Activated naive CD4-positive, alpha-beta T cell treated with Interleukin-2 at 50 U/mL for 16 hours (primary cell): ENCODE measurements around the gene PRMT5.

ENCODE experiments used
- DNase-seq: peaks from one replicate; pipeline ENCODE4 v3.0.0-alpha.2; 2020

Gene PRMT5

DNA sequence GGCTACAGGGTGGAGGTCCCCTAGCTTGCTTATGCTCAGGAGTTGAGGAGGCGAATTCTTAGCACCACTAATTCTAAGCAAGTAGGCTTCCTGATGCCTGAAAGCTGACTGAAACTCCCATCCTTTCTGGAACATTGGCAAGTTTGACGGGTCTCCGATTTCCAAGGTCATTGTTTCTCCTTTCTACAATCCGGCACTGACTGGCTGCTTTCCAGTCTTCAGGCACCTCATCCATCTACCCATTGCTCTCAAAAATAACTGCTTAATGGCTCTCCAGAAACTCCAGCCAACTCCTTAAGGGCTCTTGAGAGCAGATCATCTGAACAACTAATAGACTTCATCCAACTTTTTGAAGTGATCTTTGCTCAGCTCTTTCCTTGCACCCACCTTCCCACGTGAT is 32.8 kb downstream of the PRMT5 start:
- DNase-seq: no peak

GRCh38 chr14:22895402-22895801 is 33.8 kb downstream of the PRMT5 start:
- no peak for DNase-seq

DNA sequence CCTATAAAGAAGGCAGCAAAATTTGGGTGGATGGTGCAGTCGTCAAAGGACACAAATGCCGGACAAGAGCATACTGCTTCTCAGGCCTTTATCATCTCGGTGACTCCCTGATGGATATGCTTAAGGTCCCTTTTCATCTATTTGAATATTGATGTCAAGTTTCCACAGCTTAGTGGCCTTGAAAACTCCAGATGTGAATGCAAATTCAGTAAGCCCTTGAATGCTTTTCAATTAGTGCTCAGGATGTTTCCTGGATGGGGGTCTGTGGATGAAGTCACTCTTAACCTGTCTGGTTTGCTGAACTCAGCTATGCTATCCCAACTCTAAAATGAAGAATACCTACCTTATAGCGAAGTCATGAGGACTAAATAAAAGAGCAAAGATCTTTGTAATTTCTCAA is 35.5 kb downstream of the PRMT5 start:
- DNase-seq: no peak

GRCh38 chr14:22892488-22892887 is 36.7 kb downstream of the PRMT5 start:
- DNase-seq: no peak

- no peak for DNase-seq
Observed at GRCh38 chr14:22890416-22890815, 38.8 kb downstream of the PRMT5 start.

DNA sequence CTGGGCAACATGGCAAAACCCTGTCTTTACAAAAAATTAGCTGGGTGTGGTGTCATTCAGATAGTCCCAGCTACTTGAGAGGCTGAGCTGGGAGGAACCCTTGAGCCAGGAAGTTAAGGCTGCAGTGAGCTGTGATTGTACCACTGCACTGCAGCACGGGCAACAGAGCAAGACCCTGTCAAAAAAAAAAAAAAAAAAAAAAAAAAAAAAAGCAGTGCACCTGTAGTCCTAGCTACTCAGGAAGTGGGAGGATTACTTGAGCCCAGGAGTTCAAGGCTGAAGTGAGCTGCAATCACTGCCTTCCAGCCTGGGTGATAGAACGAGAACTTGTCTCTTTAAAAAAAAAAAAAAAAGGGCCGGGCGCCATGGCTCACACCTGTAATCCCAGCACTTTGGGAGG is 40.5 kb downstream of the PRMT5 start:
- no peak for DNase-seq

- peak; percentile 62 for DNase-seq
Observed at GRCh38 chr14:22887990-22888378, 41.2 kb downstream of the PRMT5 start.

- peak; percentile 41 for DNase-seq
Observed at GRCh38 chr14:22887260-22887989, 41.8 kb downstream of the PRMT5 start.

DNA sequence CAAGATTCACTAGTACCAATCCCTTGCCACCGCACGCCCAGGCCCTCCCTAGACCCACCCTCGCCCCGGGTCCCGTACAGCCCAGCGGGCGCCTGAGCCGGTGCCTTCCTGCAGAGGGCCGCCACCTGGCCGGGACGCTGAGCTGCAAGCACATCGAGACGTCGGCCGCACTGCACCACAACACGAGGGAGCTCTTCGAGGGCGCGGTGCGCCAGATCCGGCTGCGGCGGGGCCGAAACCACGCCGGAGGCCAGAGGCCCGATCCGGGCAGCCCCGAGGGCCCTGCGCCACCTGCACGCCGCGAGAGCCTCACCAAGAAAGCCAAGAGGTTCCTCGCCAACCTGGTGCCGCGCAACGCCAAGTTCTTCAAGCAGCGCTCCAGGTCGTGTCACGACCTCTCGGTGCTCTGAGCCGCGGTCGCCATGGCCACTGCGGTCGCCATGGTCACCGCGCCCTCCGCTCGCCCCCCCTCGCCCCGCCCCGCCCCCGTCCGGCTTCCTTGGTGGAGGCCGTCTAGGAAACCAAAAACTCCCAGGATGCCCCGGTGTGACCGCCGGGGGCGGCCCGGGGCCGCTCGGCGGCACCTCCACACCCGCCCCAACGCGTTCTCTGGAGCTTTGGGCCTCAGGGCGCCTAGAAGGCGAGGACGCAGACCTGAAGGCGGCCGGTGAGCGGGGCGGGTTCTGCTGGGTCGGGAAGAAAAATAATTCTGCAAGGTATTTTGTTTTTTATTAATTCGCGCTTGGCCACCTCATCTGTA is 42.5 kb downstream of the PRMT5 start:
- peak; percentile 78 for DNase-seq

DNA sequence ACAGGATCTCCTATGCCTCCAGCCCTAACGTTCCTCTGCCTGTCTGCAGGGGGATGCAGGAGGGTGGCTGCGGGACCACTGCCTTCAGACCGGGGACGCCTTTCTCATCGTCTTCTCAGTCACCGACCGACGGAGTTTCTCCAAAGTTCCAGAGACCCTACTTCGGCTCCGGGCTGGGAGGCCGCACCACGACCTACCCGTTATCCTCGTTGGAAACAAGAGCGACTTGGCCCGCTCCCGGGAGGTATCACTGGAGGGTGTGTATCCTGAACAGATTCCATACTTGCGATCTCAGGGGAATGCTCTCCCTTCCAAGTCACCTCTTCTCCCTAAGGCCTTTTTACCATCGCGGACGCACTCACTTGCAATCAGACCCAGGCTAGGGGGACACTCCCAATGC is 43.2 kb downstream of the PRMT5 start:
- DNase-seq: no peak

DNA sequence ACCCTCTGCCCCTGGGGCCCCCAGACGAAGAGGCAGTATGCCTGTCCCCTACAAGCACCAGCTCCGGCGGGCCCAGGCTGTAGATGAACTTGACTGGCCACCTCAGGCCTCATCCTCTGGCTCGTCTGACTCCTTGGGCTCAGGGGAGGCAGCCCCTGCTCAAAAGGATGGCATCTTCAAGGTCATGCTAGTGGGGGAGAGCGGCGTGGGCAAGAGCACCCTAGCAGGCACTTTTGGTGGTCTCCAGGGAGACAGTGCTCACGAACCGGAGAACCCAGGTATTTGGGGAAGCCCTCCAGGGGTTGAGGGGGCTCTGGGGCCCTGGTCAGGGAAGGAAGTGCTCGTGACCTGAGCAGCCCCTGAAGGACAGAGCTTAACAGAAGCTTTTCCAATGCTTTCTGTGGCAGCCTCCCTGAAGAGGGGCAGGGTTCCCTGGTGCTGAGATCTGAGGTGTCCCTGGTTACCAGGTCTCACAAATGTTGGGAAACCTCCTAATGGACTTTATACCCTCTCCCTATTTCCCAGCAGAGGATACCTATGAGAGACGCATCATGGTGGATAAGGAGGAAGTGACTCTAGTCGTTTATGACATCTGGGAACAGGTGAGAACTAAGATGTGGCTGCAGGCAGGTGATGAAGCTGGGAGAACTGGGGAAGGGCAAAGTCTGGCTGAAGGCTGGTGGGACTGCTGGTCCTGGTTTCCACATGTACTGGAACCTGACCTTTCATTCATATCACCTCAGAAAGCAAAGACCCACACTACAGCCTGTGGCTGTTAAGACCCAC is 44.2 kb downstream of the PRMT5 start:
- no peak for DNase-seq

GRCh38 chr14:22884076-22884737 is 45.0 kb downstream of the PRMT5 start:
- no peak for DNase-seq

GRCh38 chr14:22883173-22883976 is 45.8 kb downstream of the PRMT5 start, which contains the start of gene REM2:
TSS of gene REM2 (plus strand) at chr14:22883222. CDS start at chr14:22883288, 66 bp downstream.
- DNase-seq: no peak

DNA sequence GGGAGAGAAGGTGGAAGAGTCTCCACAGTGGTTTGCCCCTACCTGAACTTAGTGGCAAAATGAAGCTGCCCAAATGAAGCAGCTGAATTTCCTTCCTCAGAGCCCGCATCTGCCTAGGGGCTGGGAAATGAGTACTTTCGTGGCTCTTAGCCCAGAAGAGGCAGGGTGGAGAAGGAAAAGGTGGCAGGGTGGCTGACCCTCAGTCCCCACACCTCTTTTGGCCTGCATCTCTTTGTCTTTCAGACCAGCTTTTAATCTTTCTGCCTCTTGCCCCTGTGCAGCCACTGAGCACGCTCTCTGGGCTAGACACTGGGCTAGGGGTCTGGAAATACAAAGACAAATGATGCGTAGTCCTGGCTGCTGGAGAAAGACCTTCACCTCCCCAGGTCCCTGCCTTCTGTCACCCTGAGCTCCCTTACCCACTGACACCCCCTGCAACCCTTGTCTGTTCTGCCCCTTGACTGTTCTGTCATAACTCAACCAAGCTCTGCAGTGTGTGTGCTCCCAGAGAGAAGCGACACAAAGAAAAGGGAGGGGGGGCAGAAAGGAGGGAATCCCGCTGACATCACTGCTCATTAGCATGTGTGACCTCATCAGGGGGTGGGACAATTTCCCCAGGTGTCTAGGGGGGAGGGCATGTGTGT is 46.5 kb downstream of the PRMT5 start:
- DNase-seq: peak; percentile 30

DNA sequence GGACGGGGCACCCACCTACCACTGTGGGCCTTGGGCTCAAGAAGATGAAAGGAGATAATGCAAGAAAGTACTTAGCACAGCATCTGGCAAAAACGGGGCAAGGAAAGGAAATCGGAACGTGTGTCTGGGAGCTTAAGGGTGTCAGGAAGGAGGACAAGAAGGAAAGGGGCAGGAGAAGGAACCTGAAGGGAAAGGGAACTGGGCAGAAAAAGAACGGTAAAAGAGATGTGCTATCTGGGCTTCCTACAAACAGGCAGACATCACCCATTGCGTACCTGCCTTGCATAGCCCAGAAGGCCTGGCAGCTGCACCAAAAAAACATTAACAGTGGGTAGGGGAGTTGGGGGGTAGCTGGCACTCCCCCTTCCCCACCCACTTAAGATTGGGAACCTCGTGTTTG is 47.1 kb downstream of the PRMT5 start:
- DNase-seq: no peak

- DNase-seq: no peak
Observed at GRCh38 chr14:22878271-22879246, 50.6 kb downstream of the PRMT5 start.

DNA sequence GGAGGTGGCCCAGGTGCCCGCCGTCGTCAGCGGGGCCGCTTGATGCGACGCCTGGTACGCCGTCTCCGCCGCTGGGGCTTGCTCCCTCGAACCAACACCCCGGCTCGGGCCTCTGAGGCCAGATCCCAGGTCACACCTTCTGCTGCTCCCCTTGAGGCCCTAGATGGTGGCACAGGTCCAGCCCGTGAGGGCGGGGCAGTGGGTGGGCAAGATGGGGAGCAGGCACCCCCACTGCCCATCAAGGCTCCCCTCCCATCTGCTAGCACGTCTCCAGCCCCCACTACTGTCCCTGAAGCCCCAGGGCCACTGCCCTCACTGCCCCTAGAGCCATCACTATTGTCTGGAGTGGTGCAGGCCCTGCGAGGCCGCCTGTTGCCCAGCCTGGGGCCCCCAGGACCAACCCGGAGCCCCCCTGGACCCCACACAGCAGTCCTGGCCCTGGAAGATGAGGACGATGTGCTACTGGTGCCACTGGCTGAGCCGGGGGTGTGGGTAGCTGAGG is 52.1 kb downstream of the PRMT5 start:
- DNase-seq: no peak

GRCh38 chr14:22875748-22876319 is 53.3 kb downstream of the PRMT5 start:
- no peak for DNase-seq

DNA sequence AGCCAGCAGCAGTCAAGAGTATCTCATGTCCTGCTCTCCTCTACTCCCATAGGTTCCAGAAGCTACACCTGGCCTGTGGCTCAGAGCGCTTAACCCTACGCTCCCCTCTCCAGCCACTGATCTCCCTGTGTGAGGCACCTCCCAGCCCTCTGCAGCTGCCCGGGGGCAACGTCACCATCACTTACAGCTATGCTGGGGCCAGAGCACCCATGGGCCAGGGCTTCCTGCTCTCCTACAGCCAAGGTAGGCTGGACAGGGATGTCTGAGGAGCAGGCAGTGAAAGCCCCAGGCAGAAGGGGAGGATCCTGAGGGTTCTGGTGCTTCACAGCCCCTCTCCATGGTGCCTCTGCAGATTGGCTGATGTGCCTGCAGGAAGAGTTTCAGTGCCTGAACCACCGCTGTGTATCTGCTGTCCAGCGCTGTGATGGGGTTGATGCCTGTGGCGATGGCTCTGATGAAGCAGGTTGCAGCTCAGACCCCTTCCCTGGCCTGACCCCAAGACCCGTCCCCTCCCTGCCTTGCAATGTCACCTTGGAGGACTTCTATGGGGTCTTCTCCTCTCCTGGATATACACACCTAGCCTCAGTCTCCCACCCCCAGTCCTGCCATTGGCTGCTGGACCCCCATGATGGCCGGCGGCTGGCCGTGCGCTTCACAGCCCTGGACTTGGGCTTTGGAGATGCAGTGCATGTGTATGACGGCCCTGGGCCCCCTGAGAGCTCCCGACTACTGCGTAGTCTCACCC is 54.0 kb downstream of the PRMT5 start:
- DNase-seq: no peak
